Naive thymus-derived CD4-positive, alpha-beta T cell (primary cell): ENCODE results near the gene TRAF3IP1. TPM values are rescaled to one million over a fixed set of nuclear protein-coding genes. Genes with fewer than 3 reads are reported as not detected.
"Not testable (repeated sequence)": the region's sequence is repeated elsewhere in the genome, so short reads cannot be mapped to it uniquely, and the experiment has no call there.

ENCODE experiments used
- ATAC-seq: fragments of 150-1000 bp; cut with Tn5 transposase; 2 replicates; pipeline ENCODE4 v1.10.0; 2021; ENCODE audit warnings: mild to moderate bottlenecking, moderate library complexity
- CTCF ChIA-PET: fragments of 350-600 bp; sonication (Branson Sonifier 250); formaldehyde crosslinking; loops from one replicate; lab custom pipeline; 2021; ENCODE audit warnings: antibody characterized with exemption; lab: Charles Lee
- POLR2A ChIA-PET: fragments of 350-600 bp; sonication (Branson Sonifier 250); formaldehyde crosslinking; loops from one replicate; lab custom pipeline; 2021; ENCODE audit warnings: antibody characterized with exemption, inconsistent platforms; lab: Charles Lee
- DNase-seq, 9 donors: peaks; one replicate each; pipeline versions ENCODE4 v3.0.0 to v3.0.0-alpha.2; 2020 to 2022; ENCODE audit warnings: mixed read lengths in 1 of 9
- H3K27ac ChIP-seq: one replicate; pipeline ENCODE4 v1.7.0; 2013; ENCODE audit warnings: mild to moderate bottlenecking, low read depth, low read length, moderate library complexity
- H3K27me3 ChIP-seq, 2 donors: one replicate each; pipeline ENCODE4 v1.7.0; 2013; ENCODE audit warnings: low read length in 2 of 2, mild to moderate bottlenecking in 2 of 2, moderate library complexity in 2 of 2; ENCODE audit not compliant: control insufficient read depth in 2 of 2, insufficient read depth in 2 of 2
- H3K36me3 ChIP-seq, 3 experiments: 1 replicate in 2 of 3; 2 replicates in 1 of 3; pipeline ENCODE4 v1.7.0; 2013; ENCODE audit warnings: low read length in 3 of 3, mild to moderate bottlenecking in 3 of 3, moderate library complexity in 1 of 3; ENCODE audit not compliant: insufficient read depth in 3 of 3, control insufficient read depth in 2 of 3
- H3K4me1 ChIP-seq, 2 donors: one replicate each; pipeline ENCODE4 v1.7.0; 2013; ENCODE audit warnings: low read length in 2 of 2, mild to moderate bottlenecking in 2 of 2, moderate library complexity in 1 of 2; ENCODE audit not compliant: control insufficient read depth in 2 of 2, insufficient read depth in 2 of 2
- H3K4me3 ChIP-seq: 2 replicates; pipeline ENCODE4 v1.7.0; 2013; ENCODE audit warnings: mild to moderate bottlenecking, low read length
- H3K9me3 ChIP-seq, 3 experiments: 1 replicate in 2 of 3; 2 replicates in 1 of 3; pipeline ENCODE4 v1.7.0; 2013; ENCODE audit warnings: low read length in 3 of 3; ENCODE audit not compliant: control insufficient read depth in 2 of 3
- H3K27ac Mint-ChIP-seq, 9 donors: one replicate each; pipeline ENCODE4 v1.8.0; 2020 to 2022; ENCODE audit warnings: mixed read lengths in 9 of 9, mild to moderate bottlenecking in 8 of 9, moderate library complexity in 5 of 9, inconsistent platforms in 2 of 9
- H3K27me3 Mint-ChIP-seq, 5 donors: one replicate each; pipeline ENCODE4 v1.8.0; 2021 to 2022; ENCODE audit warnings: mixed read lengths in 5 of 5, mild to moderate bottlenecking in 1 of 5
- H3K36me3 Mint-ChIP-seq, 5 donors: one replicate each; pipeline ENCODE4 v1.8.0; 2020 to 2022; ENCODE audit warnings: mixed read lengths in 5 of 5, mild to moderate bottlenecking in 3 of 5, inconsistent platforms in 1 of 5
- H3K4me1 Mint-ChIP-seq, 7 donors: one replicate each; pipeline ENCODE4 v1.8.0; 2020 to 2022; ENCODE audit warnings: mixed read lengths in 7 of 7, mild to moderate bottlenecking in 3 of 7, inconsistent platforms in 1 of 7
- H3K4me3 Mint-ChIP-seq, 10 donors: one replicate each; pipeline ENCODE4 v1.8.0; 2020 to 2022; ENCODE audit warnings: mild to moderate bottlenecking in 10 of 10, mixed read lengths in 10 of 10, moderate library complexity in 6 of 10, inconsistent platforms in 2 of 10
- H3K9me3 Mint-ChIP-seq, 11 donors: one replicate each; pipeline ENCODE4 v1.8.0; 2020 to 2022; ENCODE audit warnings: mixed read lengths in 11 of 11, mild to moderate bottlenecking in 4 of 11, inconsistent platforms in 1 of 11, moderate library complexity in 1 of 11
- intact Hi-C, 2 donors: fragments of 100-400 bp; cut with micrococcal nuclease; formaldehyde crosslinking; loops; one replicate each; pipeline ENCODE4 v1.15.1; 2023
- polyA plus RNA-seq, 2 donors: library from polyadenylated mRNA; unstranded; fragments of 300-500 nt; fragmentation: Illumina TruSeq; gene quantifications; one replicate each; pipeline ENCODE4 v1.2.3, GENCODE V29; 2021
- total RNA-seq, 6 experiments: library from RNA in 5 of 6; stranded (reverse) in 5 of 6; gene quantifications; 1 replicate in 5 of 6; 2 replicates in 1 of 6; pipeline ENCODE4 v1.2.3 and lab custom pipeline; 2021 to 2026

Gene TRAF3IP1
- total and polyA plus RNA-seq, 7 experiments from 2014 or later: 4.3 to 13.3 (median 7.4) TPM

DNA sequence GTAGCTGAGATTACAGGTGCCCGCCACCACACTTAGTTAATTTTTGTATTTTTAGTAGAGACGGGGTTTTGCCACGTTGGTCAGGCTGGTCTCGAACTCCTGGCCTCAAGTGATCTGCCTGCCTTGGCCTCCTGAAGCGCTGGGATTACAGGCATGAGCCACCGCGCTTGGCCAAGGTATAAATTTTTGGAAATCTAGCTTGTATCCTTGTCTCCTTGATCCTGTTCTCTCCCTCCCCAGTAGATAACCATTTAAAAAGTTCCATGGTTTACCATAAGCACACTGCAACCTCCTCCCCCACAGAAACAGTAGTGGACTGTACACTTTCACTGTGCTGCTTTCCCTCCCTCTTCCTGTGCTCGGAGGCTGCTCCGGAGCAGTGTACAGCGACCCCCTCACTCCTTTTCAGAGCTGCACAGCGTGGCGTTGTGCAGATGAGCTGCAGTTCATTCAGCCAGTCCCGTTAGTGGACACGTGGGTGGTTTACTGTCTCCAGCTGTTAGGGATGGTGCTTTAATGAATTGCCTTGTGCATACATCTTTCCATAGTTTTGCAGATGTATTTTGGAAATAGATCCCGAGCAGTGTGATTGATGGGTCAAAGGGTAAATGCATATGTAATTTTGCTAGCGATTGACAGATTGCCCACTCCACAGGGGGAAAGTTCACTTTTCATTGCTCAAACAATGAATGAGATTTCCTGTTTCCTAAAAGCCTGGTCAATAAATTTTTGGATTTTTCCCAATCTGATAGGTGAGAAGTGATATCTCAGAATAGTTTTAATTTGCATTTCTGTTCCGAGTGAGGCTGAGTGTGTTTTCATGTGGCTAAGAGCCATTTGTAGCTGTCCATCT is 121.2 kb downstream of the TRAF3IP1 start:
- no peaks in the 10 kb centered on the region for H3K9me3 Mint-ChIP-seq
- intact Hi-C loops: no loop called here
- H3K4me3 Mint-ChIP-seq: peak overlapping the region in 2 of 10 donors; percentile 13 to 43
- no peaks in the 10 kb centered on the region for H3K27me3 Mint-ChIP-seq
- no peaks in the 10 kb centered on the region for H3K27me3 ChIP-seq
- peak overlapping the region in 3 of 9 donors; percentile 56 to 74 (median 64) for H3K27ac Mint-ChIP-seq
- no peak for DNase-seq
- no peak overlapping the region for H3K27ac ChIP-seq
- CTCF ChIA-PET: no interaction called here
- peaks cover 10 to 12% of the 10 kb centered on the region in 2 donors for H3K4me1 ChIP-seq
- no peak overlapping the region for H3K4me3 ChIP-seq
- H3K36me3 Mint-ChIP-seq: peaks cover 14 to 39% (median 27%) of the 10 kb centered on the region in 5 donors
- H3K4me1 Mint-ChIP-seq: peaks cover 32 to 69% (median 62%) of the 10 kb centered on the region in 7 donors
- POLR2A ChIA-PET: no interaction called here
- peaks cover 3 to 61% (median 9%) of the 10 kb centered on the region in 3 experiments for H3K36me3 ChIP-seq
- no peak for ATAC-seq
- no peaks in the 10 kb centered on the region for H3K9me3 ChIP-seq

DNA sequence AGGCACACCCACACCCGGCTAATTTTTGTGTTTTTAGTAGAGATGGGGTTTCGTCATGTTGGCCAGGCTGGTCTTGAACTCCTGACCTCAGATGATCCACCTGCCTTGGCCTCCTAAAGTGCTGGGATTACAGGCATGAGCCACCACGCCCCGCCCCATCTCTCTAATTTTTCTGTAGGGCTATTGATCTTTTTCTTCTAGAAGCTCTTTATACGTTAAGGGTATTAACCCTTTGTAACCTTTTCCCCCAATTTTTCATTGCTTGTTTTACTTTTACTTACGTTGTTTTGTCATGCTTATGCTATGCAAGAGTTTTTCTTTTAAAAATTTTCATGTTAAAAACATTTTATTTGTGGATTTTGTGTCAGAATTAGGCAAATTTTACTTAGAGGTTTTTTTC is 121.9 kb downstream of the TRAF3IP1 start:
- H3K4me3 Mint-ChIP-seq: peak overlapping the region in 3 of 10 donors; percentile 22 to 43 (median 31)
- H3K4me3 ChIP-seq, H3K27me3 ChIP-seq, H3K9me3 ChIP-seq, ATAC-seq, H3K9me3 Mint-ChIP-seq, H3K27ac ChIP-seq, intact Hi-C loops, DNase-seq, H3K27me3 Mint-ChIP-seq, CTCF ChIA-PET: not testable (repeated sequence)
- Histone ChIP-seq H3K36me3 (peaks cover 9 to 65% (median 9%) of the 10 kb centered on the region in 3 experiments), H3K4me1 (peaks cover 10 to 12% of the 10 kb centered on the region in 2 donors)
- H3K27ac Mint-ChIP-seq: peak overlapping the region in 3 of 9 donors; percentile 21 to 61 (median 28)
- H3K36me3 Mint-ChIP-seq: peaks cover 20 to 42% (median 30%) of the 10 kb centered on the region in 5 donors
- POLR2A ChIA-PET: interaction anchor here (0.6 kb wide), 1 partner anchor 104 kb away, joined by 3 read pairs; no protein-coding TSS in a partner anchor
- H3K4me1 Mint-ChIP-seq: peaks cover 29 to 64% (median 57%) of the 10 kb centered on the region in 7 donors

DNA sequence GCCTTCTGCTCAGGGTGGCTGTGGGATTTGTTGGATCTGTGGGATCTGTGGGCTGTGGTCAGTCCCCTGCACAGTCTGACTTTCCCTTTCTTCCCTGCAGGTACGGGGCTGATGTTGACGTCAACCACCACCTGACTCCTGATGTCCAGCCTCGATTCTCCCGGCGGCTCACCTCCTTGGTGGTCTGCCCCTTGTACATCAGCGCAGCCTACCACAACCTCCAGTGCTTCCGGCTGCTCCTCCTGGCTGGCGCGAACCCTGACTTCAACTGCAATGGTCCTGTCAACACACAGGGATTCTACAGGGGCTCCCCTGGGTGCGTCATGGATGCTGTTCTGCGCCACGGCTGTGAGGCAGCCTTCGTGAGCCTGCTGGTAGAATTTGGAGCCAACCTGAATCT is 123.9 kb downstream of the TRAF3IP1 start:
- CTCF ChIA-PET: no interaction called here

DNA sequence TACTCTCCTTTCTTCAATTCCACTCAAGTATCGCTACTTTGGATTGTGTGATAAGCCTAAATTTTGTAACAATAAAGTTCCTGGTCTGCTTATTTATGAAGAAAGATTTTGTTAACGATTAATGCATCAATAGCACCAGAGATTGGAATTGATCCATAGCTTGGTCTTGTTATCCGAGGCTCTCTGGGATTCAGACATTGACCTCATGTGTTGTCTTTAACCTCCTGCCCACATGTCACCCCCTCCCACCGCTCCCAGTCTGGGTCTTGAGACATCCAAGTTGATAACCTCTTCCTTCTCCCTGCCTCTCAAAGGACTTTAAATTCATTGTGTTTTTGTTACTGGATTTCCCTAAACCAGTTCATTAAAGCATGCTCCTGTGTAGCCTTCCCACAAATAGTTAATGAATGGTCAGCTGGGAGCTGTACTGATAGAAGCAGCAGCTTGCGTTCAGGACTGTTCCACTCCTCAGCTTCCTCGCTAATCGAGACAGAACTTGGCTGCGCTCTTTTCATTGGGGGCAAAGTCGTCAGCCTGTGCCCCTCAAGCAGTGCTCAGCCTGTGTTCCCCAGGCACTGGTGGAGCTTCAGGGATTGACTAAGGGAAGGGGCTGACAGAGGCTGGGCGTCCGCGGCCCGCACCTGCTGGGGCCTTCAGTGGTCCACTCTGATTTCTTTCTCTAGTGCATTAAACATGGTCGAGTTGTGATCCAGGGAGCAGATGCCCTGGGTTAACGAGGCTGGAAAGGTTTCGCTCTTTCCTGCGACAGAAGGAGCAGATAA is 125.3 kb downstream of the TRAF3IP1 start:
- Mint-ChIP-seq H3K4me1 (peaks cover 14 to 36% (median 33%) of the 10 kb centered on the region in 7 donors), H3K9me3 (no peaks in the 10 kb centered on the region), H3K27ac (peak overlapping the region in 2 of 9 donors; percentile 21 to 44), H3K4me3 (no peak overlapping the region), H3K36me3 (peaks cover 14 to 57% (median 35%) of the 10 kb centered on the region in 5 donors), H3K27me3 (no peaks in the 10 kb centered on the region)
- H3K9me3 ChIP-seq: no peaks in the 10 kb centered on the region
- ChIA-PET CTCF (no interaction called here), POLR2A (no interaction called here)
- H3K27me3 ChIP-seq: no peaks in the 10 kb centered on the region
- H3K4me1 ChIP-seq: peaks cover 0 to 3% of the 10 kb centered on the region in 2 donors
- intact Hi-C loops: no loop called here
- H3K36me3 ChIP-seq: peaks cover 9 to 73% (median 14%) of the 10 kb centered on the region in 3 experiments
- H3K4me3 ChIP-seq: no peak overlapping the region
- ATAC-seq: no peak
- no peak overlapping the region for H3K27ac ChIP-seq
- no peak for DNase-seq

More for the DNA sequence above, 123.9 kb downstream of the TRAF3IP1 start:
- Mint-ChIP-seq H3K4me3 (no peak overlapping the region), H3K27ac (peak overlapping the region in 1 of 9 donors; percentile 65), H3K36me3 (peaks cover 15 to 46% (median 35%) of the 10 kb centered on the region in 5 donors), H3K4me1 (peaks cover 27 to 49% (median 46%) of the 10 kb centered on the region in 7 donors), H3K9me3 (no peaks in the 10 kb centered on the region), H3K27me3 (no peaks in the 10 kb centered on the region)
- no peaks in the 10 kb centered on the region for H3K27me3 ChIP-seq
- intact Hi-C loops: no loop called here
- H3K4me1 ChIP-seq: peaks cover 7 to 10% of the 10 kb centered on the region in 2 donors
- no peak for ATAC-seq
- POLR2A ChIA-PET: no interaction called here
- no peaks in the 10 kb centered on the region for H3K9me3 ChIP-seq
- no peak overlapping the region for H3K4me3 ChIP-seq
- peak in 1 of 9 donors; percentile 11 for DNase-seq
- H3K27ac ChIP-seq: no peak overlapping the region
- H3K36me3 ChIP-seq: peaks cover 9 to 74% (median 9%) of the 10 kb centered on the region in 3 experiments

DNA sequence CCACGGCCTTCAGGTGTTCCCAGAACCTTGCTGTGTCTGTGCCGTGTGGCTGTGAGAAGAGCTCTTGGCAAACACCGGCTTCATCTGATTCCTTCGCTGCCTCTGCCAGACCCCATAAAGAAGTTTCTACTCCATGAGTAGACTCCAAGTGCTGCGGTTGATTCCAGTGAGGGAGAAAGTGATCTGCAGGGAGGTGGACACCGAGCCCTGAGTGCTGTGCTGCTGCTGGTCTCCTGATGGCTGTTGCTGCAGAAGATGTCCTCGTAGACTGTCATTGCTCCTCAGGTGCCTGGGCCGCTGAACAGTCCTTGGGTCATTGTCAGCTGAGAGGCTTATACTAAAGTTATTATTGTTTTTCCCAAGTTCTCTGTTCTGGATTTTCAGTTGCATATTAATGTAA is 126.1 kb downstream of the TRAF3IP1 start:
- Histone ChIP-seq H3K4me1 (no peaks in the 10 kb centered on the region), H3K27ac (no peak overlapping the region), H3K4me3 (no peak overlapping the region), H3K36me3 (peaks cover 9 to 76% (median 17%) of the 10 kb centered on the region in 3 experiments), H3K9me3 (no peaks in the 10 kb centered on the region), H3K27me3 (no peaks in the 10 kb centered on the region)
- Mint-ChIP-seq H3K27me3 (no peaks in the 10 kb centered on the region), H3K36me3 (peaks cover 20 to 63% (median 39%) of the 10 kb centered on the region in 5 donors), H3K27ac (peak overlapping the region in 2 of 9 donors; percentile 9 to 43), H3K9me3 (no peaks in the 10 kb centered on the region), H3K4me3 (no peak overlapping the region), H3K4me1 (peaks cover 14 to 29% (median 27%) of the 10 kb centered on the region in 7 donors)
- POLR2A ChIA-PET: no interaction called here
- ATAC-seq (no peak), DNase-seq (no peak)
- intact Hi-C loops: no loop called here
- CTCF ChIA-PET: no interaction called here
